ENCODE results near the gene GPNMB. TPM values are rescaled to one million over a fixed set of nuclear protein-coding genes. Genes with fewer than 3 reads are reported as not detected.

Gene GPNMB
- total and polyA plus RNA-seq, 2 of the 4 experiments (the other 2 are of a cell fraction): under 0.01 to 0.14 TPM

- dilution Hi-C loops (cut with HindIII; ENCODE audit: low sequenced_read_pairs, unreplicated experiment) (no loop called here), in situ Hi-C loops (cut with MboI; ENCODE audit: low sequenced_read_pairs) (no loop called here), intact Hi-C loops (cut with micrococcal nuclease) (no loop called here)
- Histone ChIP-seq H2AK5ac (ENCODE audit: low read depth, low read length) (no peak overlapping the region), H3K18ac (ENCODE audit: low read depth, low read length) (no peak overlapping the region), H3K4ac (ENCODE audit: low read depth, low read length) (no peak overlapping the region), H3K27me3 (ENCODE audit: control insufficient read depth, insufficient read depth, low read length) (no peaks in the 10 kb centered on the region), H3K79me1 (ENCODE audit: low read depth in 1 of 2, low read length in 2 of 2) (peaks cover 26 to 41% of the 10 kb centered on the region in 2 experiments), H3K27ac (ENCODE audit: insufficient read depth, low read length) (no peak overlapping the region), H2BK15ac (ENCODE audit: low read depth, low read length) (no peak overlapping the region), H4K20me1 (ENCODE audit: insufficient read depth, low read length) (peaks cover 14% of the 10 kb centered on the region; the same call in 1 of the 2 replicates), H2BK5ac (ENCODE audit: low read depth, low read length, poor library complexity, severe bottlenecking) (no peak overlapping the region), H4K91ac (ENCODE audit: insufficient read depth, low read depth, low read length) (no peak overlapping the region), H3K9me3 (ENCODE audit: control insufficient read depth, insufficient read depth, low read length) (no peaks in the 10 kb centered on the region), H3K36me3 (ENCODE audit: control insufficient read depth, insufficient read depth, low read length) (peaks cover 25% of the 10 kb centered on the region), H3K4me3 (ENCODE audit: insufficient read depth, low read depth, low read length) (no peak overlapping the region), H2BK120ac (ENCODE audit: low read depth, low read length) (no peak overlapping the region), H3K4me1 (ENCODE audit: control insufficient read depth, insufficient read depth, low read length) (no peaks in the 10 kb centered on the region), H2AK9ac (replicated peaks; ENCODE audit: low read depth, low read length, poor library complexity) (no peak overlapping the region), H3K9ac (ENCODE audit: low read depth, low read length) (no peak overlapping the region), H3K23ac (ENCODE audit: low read depth, low read length) (no peak overlapping the region), H2BK20ac (ENCODE audit: low read depth, low read length) (no peak overlapping the region), H3K56ac (ENCODE audit: extremely low read depth, insufficient read depth, low read length) (no peak overlapping the region), H3K14ac (replicated peaks; ENCODE audit: low read depth, low read length) (no peak overlapping the region), H2AFZ (replicated peaks; ENCODE audit: low read length, poor library complexity) (no peak overlapping the region), H4K8ac (ENCODE audit: low read depth in 2 of 2, low read length in 2 of 2) (no peak overlapping the region), H3K9me1 (ENCODE audit: insufficient read depth, low read length) (no peaks in the 10 kb centered on the region; the same call in 1 of the 2 replicates), H4K5ac (ENCODE audit: low read depth, low read length) (no peak overlapping the region), H3K4me2 (ENCODE audit: low read depth, low read length) (no peak overlapping the region)
- no peak for DNase-seq
- no CpG with 5 or more reads among the region's 6 CpGs for WGBS, 2 experiments (ENCODE audit: extremely low coverage in 2 of 2, insufficient read length in 1 of 2)
- TF ChIP-seq NFE2L2 (IDR thresholded peaks at IDR 0.05; ENCODE audit: low read depth, low read length) (no peak), RFX5 (IDR thresholded peaks at IDR 0.05; ENCODE audit: low read depth, low read length) (no peak), FOS (IDR thresholded peaks at IDR 0.05; ENCODE audit: low read depth, low read length) (no peak), USF2 (IDR thresholded peaks at IDR 0.05; ENCODE audit: low read depth, low read length) (no peak), MAZ (IDR thresholded peaks at IDR 0.05; ENCODE audit: borderline replicate concordance, low read depth, low read length) (no peak), MXI1 (IDR thresholded peaks at IDR 0.05; ENCODE audit: borderline replicate concordance, low read depth, low read length) (no peak), MAFK (IDR thresholded peaks at IDR 0.05; ENCODE audit: low read depth, low read length) (no peak), ELK1 (IDR thresholded peaks at IDR 0.05; ENCODE audit: borderline replicate concordance, low read depth, low read length) (no peak), POLR2A (IDR thresholded peaks at IDR 0.05; ENCODE audit: low read depth, low read length) (no peak), CHD1 (IDR thresholded peaks at IDR 0.05; ENCODE audit: low read depth, low read length) (no peak), RAD21 (IDR thresholded peaks at IDR 0.05; ENCODE audit: low read length) (no peak), CEBPB (IDR thresholded peaks at IDR 0.05; ENCODE audit: low read depth, low read length) (no peak), RCOR1 (IDR thresholded peaks at IDR 0.05; ENCODE audit: insufficient replicate concordance, low read length) (no peak), BHLHE40 (IDR thresholded peaks at IDR 0.05; ENCODE audit: low read depth, low read length) (no peak)
- TF ChIP-seq, protein P1, sequence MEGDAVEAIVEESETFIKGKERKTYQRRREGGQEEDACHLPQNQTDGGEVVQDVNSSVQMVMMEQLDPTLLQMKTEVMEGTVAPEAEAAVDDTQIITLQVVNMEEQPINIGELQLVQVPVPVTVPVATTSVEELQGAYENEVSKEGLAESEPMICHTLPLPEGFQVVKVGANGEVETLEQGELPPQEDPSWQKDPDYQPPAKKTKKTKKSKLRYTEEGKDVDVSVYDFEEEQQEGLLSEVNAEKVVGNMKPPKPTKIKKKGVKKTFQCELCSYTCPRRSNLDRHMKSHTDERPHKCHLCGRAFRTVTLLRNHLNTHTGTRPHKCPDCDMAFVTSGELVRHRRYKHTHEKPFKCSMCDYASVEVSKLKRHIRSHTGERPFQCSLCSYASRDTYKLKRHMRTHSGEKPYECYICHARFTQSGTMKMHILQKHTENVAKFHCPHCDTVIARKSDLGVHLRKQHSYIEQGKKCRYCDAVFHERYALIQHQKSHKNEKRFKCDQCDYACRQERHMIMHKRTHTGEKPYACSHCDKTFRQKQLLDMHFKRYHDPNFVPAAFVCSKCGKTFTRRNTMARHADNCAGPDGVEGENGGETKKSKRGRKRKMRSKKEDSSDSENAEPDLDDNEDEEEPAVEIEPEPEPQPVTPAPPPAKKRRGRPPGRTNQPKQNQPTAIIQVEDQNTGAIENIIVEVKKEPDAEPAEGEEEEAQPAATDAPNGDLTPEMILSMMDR (conservative IDR thresholded peaks at IDR 0.05; ENCODE audit: low read depth, low read length): no peak
- no TSS peak for BruUV-seq (replicated peaks)
- no peak for ATAC-seq (ENCODE audit: low read depth)
- CTCF ChIA-PET: no interaction called here
- POLR2A ChIA-PET (ENCODE audit: unreplicated experiment): no interaction called here
These were observed 62.2 kb downstream of the GPNMB start for GRCh38 chr7:23308754-23309153.
